ENCODE data around the gene FAM169A. TPM values are rescaled to one million over a fixed set of nuclear protein-coding genes. Genes with fewer than 3 reads are reported as not detected.

The FAM169A gene
- total RNA-seq, 4 donors from 2014 or later: 0.15 to 3.1 (median 0.83) TPM

DNA sequence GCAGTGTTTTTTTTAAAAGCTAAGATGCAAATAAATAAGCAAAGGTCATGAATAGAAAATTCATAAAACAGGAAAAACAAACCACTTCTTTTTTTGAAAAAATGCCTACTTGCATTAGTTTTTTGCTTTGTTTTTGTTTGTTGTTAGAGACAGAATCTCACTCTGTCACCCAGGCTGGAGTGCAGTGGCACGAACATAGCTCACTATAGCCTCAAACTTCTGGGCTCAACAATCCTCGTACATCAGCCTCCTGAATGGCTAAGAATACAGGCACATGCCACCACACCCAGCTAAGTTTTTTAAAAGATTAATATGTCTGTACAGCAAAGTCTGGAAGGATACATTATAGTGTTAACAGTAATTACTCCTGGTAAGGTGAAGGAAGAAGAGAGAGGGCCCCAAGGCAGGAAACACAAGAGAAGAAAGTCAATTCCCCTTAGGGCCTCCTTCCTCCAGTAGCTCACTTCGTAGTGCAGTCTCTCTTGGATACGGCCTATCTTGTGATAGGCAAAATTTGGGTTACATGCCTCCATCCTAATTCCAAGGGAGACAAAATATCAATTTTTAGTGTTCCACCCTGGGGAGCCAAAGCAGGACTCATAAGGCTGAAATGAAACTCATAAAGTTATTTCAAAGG lies 15.3 kb downstream of the FAM169A start:
- no peak for TF ChIP-seq CTCF (IDR thresholded peaks at IDR 0.05)
- no peak for TF ChIP-seq POLR2A (IDR thresholded peaks at IDR 0.05)
- no peak for TF ChIP-seq EP300 (IDR thresholded peaks at IDR 0.05)
- no peak for TF ChIP-seq POLR2AphosphoS5 (IDR thresholded peaks at IDR 0.05)
- Histone ChIP-seq H3K4me3 (no peak overlapping the region), H3K27ac (no peak overlapping the region), H3K4me1 (peaks cover 9% of the 10 kb centered on the region), H3K27me3 (no peaks in the 10 kb centered on the region), H3K9me3 (no peaks in the 10 kb centered on the region), H3K36me3 (no peaks in the 10 kb centered on the region)
- DNase-seq (ENCODE audit: low spot score in 2 of 2): no peak
- WGBS: 53% methylated on average over 4 of the region's 4 CpGs

- H3K9me3 ChIP-seq: no peaks in the 10 kb centered on the region
- no peak overlapping the region for H3K27ac ChIP-seq
- no peak overlapping the region for H3K4me3 ChIP-seq
- H3K27me3 ChIP-seq: no peaks in the 10 kb centered on the region
- WGBS: 87% methylated on average over 8 of the region's 8 CpGs
- no peaks in the 10 kb centered on the region for H3K36me3 ChIP-seq
- no peak for DNase-seq (ENCODE audit: low spot score in 2 of 2)
- TF ChIP-seq EP300 (IDR thresholded peaks at IDR 0.05) (no peak), POLR2A (IDR thresholded peaks at IDR 0.05) (no peak), POLR2AphosphoS5 (IDR thresholded peaks at IDR 0.05) (no peak), CTCF (IDR thresholded peaks at IDR 0.05) (no peak)
- peaks cover 9% of the 10 kb centered on the region for H3K4me1 ChIP-seq
Observed at GRCh38 chr5:74850030-74850429, 16.2 kb downstream of the FAM169A start.

DNA sequence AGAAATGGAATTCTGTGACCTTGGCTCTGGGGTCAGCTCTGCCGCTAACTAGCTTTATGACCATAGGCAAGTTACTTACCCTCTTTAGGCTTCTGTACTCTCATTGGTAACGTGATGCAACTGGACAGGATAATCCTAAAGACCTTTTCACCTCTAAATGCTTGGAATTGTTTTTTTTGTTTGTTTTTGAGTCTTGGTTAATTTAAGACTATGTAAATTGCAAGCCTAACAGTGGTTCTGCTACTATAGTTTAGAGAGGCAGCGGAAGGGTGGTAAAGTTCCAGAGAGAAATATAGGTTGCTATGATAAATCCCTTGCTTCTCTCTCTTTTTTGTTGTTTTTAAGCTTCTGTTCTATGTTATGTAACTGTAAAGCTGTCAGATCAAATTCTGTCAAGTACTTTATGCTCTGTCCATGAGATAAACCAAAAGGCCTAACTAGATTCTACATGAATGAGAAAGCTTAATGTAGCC lies 17.6 kb downstream of the FAM169A start:
- no peaks in the 10 kb centered on the region for H3K9me3 ChIP-seq
- no peak overlapping the region for H3K4me3 ChIP-seq
- TF ChIP-seq EP300 (IDR thresholded peaks at IDR 0.05): no peak
- TF ChIP-seq POLR2AphosphoS5 (IDR thresholded peaks at IDR 0.05): no peak
- H3K36me3 ChIP-seq: no peaks in the 10 kb centered on the region
- no peak for DNase-seq (ENCODE audit: low spot score in 2 of 2)
- 96% methylated on average over 3 of the region's 3 CpGs for WGBS
- no peak overlapping the region for H3K27ac ChIP-seq
- H3K4me1 ChIP-seq: peaks cover 9% of the 10 kb centered on the region
- H3K27me3 ChIP-seq: no peaks in the 10 kb centered on the region

DNA sequence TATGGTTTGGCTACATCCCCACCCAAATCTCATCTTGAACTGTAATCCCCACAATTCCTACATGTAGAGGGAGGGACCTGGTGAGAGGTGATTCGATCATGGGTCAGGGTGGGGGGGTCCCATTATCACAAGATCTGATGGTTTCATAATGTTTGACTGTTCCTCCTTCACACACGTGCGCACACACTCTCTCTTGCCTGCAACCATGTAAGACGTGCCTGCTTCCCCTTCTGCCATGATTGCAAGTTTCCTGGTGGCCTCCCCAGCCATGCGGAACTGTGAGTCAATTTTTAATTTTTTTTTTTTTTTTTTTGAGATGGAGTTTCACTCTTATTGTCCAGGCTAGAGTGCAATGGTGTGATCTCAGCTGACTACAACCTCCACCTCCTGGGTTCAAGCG lies 27.0 kb downstream of the FAM169A start:
- Histone ChIP-seq H3K27me3 (no peaks in the 10 kb centered on the region), H3K27ac (no peak overlapping the region), H3K36me3 (no peaks in the 10 kb centered on the region), H3K9me3 (no peaks in the 10 kb centered on the region), H3K4me3 (no peak overlapping the region), H3K4me1 (no peaks in the 10 kb centered on the region)
- no peak for DNase-seq (ENCODE audit: low spot score in 2 of 2)
- no peak for TF ChIP-seq POLR2A (IDR thresholded peaks at IDR 0.05)
- TF ChIP-seq POLR2AphosphoS5 (IDR thresholded peaks at IDR 0.05): no peak
- 90% methylated on average over 6 of the region's 6 CpGs for WGBS

GRCh38 chr5:74838262-74838661 lies 27.9 kb downstream of the FAM169A start:
- Histone ChIP-seq H3K4me3 (no peak overlapping the region), H3K4me1 (no peaks in the 10 kb centered on the region), H3K9me3 (no peaks in the 10 kb centered on the region), H3K27ac (no peak overlapping the region), H3K27me3 (no peaks in the 10 kb centered on the region), H3K36me3 (no peaks in the 10 kb centered on the region)
- 82% methylated on average over 2 of the region's 2 CpGs for WGBS
- TF ChIP-seq POLR2A (IDR thresholded peaks at IDR 0.05) (no peak), EP300 (IDR thresholded peaks at IDR 0.05) (no peak), CTCF (IDR thresholded peaks at IDR 0.05) (no peak), POLR2AphosphoS5 (IDR thresholded peaks at IDR 0.05) (no peak)
- no peak for DNase-seq (ENCODE audit: low spot score in 2 of 2)

GRCh38 chr5:74837115-74837514 lies 29.1 kb downstream of the FAM169A start:
- no peaks in the 10 kb centered on the region for H3K4me1 ChIP-seq
- TF ChIP-seq POLR2AphosphoS5 (IDR thresholded peaks at IDR 0.05) (no peak), POLR2A (IDR thresholded peaks at IDR 0.05) (no peak), CTCF (IDR thresholded peaks at IDR 0.05) (no peak), EP300 (IDR thresholded peaks at IDR 0.05) (no peak)
- H3K27me3 ChIP-seq: no peaks in the 10 kb centered on the region
- 94% methylated on average over 1 of the region's 1 CpG for WGBS
- H3K4me3 ChIP-seq: no peak overlapping the region
- no peaks in the 10 kb centered on the region for H3K36me3 ChIP-seq
- H3K27ac ChIP-seq: no peak overlapping the region
- H3K9me3 ChIP-seq: no peaks in the 10 kb centered on the region
- no peak for DNase-seq (ENCODE audit: low spot score in 2 of 2)

Data from suprapubic skin (tissue), 4 donors.